NCI-H187 treated with DMSO at 0.1 percent for 48 hours (cell line): ENCODE measurements around the gene DSC3.
A peak's percentile ranks its signal among the peaks of the same experiment; 100 is the strongest.

Experiments
- DNase-seq: peaks from one replicate; lab custom pipeline; 2025; lab: John Stamatoyannopoulos, UW

DSC3 gene

GRCh38 chr18:31042406-31043181 is at the start of gene DSC3:
TSS of gene DSC3 (minus strand) at chr18:31042742. CDS start at chr18:31042660, 82 bp downstream.
- DNase-seq, result no peak

- no peak for DNase-seq
These were observed 48.8 kb upstream of the DSC3 start for GRCh38 chr18:31091350-31091749.

- no peak for DNase-seq
These were observed 46.0 kb upstream of the DSC3 start for GRCh38 chr18:31088532-31088931.

DNA sequence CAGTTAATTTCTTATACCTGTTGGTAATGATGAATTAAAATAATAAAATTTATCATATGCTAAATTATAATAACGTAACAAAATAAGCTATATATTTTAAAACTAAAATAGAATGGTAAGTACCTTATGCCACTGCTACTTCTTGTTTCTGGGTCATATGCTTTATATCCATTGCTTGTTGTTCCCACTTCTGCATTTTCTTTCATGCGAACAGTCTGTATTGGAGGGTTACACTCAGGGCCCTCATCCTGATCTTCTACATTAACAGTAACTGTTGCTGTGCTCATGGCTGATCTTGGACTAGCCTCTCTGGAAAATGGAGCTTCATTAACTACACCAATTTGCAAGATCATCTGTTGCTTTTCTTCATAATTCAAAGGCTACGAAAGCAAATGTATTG is 37.4 kb upstream of the DSC3 start:
- no peak for DNase-seq

- no peak for DNase-seq
These were observed 35.3 kb upstream of the DSC3 start for GRCh38 chr18:31077878-31078277.

- DNase-seq, result no peak
These were observed 29.6 kb upstream of the DSC3 start for GRCh38 chr18:31072175-31072574.

- no peak for DNase-seq
These were observed 27.7 kb upstream of the DSC3 start for GRCh38 chr18:31070206-31070605.

GRCh38 chr18:31066266-31066665 is 23.7 kb upstream of the DSC3 start:
- DNase-seq, result no peak

DNA sequence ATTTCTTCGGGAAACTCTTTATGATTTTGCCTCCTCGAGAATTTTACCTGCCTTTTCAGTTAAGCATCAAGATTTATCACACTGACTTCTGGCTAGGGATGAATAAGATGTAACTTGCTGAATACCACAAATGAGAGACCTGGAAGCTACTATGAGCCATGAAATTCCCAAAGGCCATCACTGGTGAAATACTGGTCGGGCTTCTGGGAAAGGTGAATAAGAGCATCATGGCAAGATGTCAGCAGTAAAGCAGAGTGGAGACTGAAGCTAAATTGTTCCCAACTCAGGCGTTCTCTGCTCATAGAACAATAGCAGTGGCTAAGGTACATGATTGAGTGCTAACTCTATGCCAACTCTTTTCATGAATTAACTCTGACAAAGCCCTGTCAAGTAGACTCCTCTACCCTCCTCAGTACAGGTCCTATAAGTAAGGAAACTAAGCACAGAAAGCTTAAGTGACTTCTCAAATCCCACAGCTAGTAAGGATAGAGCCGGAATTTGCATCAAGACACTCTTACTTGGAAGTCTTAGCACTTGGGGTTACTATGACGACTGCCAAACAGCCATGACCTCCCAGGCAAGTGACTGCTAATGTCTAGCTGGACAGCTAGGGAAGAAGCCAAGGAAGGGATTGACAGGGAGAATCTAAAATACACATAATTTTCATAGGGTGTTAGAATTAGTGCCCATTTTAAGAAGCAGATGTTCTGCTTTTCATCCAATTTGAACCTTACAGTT is 22.7 kb upstream of the DSC3 start:
- DNase-seq, result no peak

- no peak for DNase-seq
These were observed 21.6 kb upstream of the DSC3 start for GRCh38 chr18:31064130-31064529.

GRCh38 chr18:31061945-31062344 is 19.4 kb upstream of the DSC3 start:
- DNase-seq, result no peak

GRCh38 chr18:31058897-31059296 is 16.4 kb upstream of the DSC3 start:
- no peak for DNase-seq

DNA sequence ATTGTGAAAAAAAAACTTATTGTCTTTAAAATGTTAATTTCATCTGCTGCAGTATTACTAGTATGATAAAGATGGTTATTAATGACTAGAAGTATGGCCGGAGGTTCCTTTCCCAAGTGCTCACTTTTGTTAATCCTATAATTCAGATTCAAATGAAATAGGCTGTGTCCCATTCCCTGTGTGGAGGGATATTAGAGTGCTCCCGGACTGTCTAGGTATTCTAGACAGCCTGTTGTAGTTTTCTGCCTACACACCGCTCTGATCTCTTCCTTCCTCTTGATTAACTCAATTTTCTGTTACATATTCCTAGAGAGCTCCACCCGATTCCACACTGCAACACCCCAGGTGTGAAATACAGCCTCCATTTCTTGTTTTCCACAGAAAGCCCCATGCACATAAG is 15.4 kb upstream of the DSC3 start:
- no peak for DNase-seq

DNA sequence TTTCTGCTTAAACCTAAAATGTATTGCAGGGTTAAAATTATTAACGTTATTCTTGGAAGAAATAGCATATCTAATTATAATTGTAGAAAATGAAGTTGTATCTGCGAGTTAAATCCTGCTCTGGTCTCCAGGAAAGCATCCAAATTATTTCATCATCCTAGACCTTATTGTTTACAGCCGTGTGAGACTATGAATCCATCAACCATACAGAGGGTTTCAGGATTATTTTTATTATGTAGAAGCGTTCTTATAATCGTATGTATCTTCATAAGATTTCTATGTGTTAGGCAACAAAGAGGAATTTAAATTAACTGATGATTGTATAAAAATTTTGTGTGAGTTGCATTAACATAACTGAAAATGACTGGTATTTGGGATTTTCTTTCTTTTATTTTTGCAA is 14.5 kb upstream of the DSC3 start:
- DNase-seq, result no peak

DNA sequence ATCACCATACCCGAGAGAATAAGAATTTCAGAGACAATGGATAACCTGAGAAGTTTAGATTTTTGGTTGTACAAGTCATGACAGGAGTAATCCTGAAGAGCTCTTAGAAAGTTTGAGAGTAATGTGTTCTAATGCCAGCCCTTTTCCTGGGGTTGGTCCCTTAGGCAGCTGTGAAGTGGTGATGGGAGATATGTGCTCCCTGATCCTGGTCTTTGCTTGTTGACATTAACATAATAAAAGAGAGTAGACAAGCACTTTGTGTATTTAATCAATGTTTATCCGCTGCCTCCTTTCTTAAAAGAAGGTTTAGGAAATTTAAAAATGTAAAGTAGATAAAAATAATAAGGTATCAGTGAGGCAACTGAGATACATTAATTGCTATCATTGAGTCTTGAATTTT is 13.8 kb upstream of the DSC3 start:
- DNase-seq, result no peak

DNA sequence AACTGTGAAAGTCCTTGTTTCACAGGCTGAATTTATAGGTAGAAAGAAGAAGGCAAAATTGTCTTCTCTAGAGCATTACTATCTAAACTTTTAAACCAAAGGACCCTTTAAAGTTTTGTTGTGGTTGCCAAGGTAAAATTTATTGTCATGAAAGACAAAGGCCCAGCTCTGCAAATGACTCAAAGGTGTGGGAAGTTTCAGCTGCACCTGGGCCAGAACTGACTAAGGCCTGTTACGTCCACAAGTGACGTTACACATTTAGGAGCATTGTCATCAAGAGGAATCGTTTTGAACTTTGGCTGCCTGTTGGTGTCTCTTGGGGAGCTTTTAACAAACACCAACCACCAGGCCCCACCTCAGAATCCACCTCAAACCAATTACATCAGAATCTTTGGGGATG is 8.1 kb upstream of the DSC3 start:
- no peak for DNase-seq

- peak; percentile 28 for DNase-seq
These were observed 6.6 kb upstream of the DSC3 start for GRCh38 chr18:31049189-31049588.

DNA sequence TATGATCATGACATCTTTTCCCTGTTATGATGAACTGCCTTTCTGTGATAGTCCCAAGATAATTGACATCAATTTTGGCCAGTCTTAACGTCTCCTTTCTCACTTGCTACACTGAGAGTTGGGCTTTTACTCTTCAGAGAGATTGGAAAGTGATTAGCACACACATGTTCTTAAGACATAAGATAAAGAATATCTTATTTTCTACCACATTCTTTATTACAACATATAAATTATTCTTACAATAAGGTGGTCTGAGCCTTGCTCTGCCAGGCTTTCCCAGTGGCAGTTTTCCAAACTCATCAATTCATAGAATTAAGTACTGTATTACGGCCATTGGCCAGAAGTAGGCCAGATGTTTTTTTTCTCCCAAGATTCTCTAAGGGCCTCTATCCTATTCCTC is 5.7 kb upstream of the DSC3 start:
- no peak for DNase-seq

- no peak for DNase-seq
These were observed 4.4 kb upstream of the DSC3 start for GRCh38 chr18:31046916-31047315.

DNA sequence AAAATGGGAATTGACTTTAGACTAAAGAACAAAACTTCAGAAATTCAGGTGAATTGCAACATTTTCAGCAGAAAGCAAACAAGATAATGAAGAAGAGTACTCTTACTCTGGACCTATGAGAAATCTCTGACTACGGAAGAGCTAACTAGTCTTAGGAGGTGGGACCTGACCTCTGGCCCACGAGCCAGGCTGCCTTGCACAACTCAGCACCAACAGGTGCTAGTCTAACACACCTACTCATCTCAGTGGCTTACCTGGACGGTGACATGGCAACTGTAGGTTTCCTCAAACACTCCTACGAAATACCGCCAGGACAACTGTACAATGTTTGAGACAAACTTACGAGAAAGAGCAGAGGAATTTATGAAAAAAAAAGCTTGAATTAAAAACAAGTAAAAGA is 3.1 kb upstream of the DSC3 start:
- no peak for DNase-seq

DNA sequence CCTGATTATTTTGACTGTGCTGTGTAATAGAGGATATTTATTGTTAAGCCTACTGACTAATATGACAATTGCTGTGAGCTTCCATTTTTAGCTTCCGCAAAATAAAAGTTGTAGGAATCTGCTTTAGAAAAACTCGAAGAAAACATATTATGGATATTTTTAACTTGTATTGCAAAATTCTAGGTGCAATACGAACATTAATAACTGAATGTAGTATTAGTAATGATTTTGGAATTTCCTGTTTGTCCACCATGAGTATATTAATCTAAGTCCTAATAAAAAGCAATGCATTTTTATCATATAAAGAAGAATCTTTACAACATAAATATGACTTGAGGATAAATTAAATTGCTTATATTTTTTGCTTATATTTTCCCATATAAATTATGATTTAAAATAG is 2.4 kb upstream of the DSC3 start:
- no peak for DNase-seq

GRCh38 chr18:31043709-31044108 is 1.2 kb upstream of the DSC3 start:
- DNase-seq, result no peak

DNA sequence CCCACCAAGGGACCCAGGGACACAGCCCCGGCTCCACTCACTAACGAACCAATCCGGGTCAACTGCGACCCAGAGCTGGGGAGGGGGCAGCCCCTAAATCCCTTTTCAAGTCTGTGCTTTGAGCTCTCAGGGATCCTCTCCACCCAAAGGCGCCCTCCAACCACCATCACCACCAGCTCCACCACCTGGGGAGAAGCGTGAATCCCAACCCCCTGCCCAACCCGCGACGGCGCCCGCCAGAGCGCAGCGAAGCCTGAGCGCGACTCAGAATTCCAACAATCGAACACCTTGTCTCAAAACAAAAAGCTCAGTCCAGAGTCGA is 497 bp downstream of the DSC3 start:
- no peak for DNase-seq
